H1 (cell line): Measurements from ENCODE around the gene TACC2. TPM values are rescaled to one million over a fixed set of nuclear protein-coding genes. Genes with fewer than 3 reads are reported as not detected.

Source experiments
- CTCF ChIA-PET: fragments of 300-600 bp; sonication (Branson Sonifier 250); formaldehyde crosslinking; loops from one replicate; lab custom pipeline; 2021; ENCODE audit not compliant: partially characterized antibody; lab: Charles Lee
- POLR2A ChIA-PET: fragments of 300-600 bp; sonication (Branson Sonifier 250); formaldehyde crosslinking; loops from one replicate; lab custom pipeline; 2021; ENCODE audit warnings: inconsistent platforms; ENCODE audit not compliant: partially characterized antibody; lab: Charles Lee
- DNase-seq, 2 experiments: peaks; one replicate each; pipeline versions ENCODE4 v3.0.0 to v3.0.0-alpha.2; 2010 to 2022; ENCODE audit warnings: low spot score in 2 of 2, low read depth in 1 of 2, mixed read lengths in 1 of 2
- FAIRE-seq: peaks from 2 replicates; lab custom pipeline; 2011; peaks lifted over from hg19 to GRCh38; lab: Jason Lieb, UNC
- H2AFZ ChIP-seq: 2 replicates; pipeline ENCODE4 v1.8.1; 2012; ENCODE audit warnings: low read length, inconsistent platforms
- H2AK5ac ChIP-seq: 2 replicates; pipeline ENCODE4 v1.6.1; 2013; ENCODE audit warnings: low read depth, low read length
- H2BK120ac ChIP-seq: replicated peaks from 2 replicates; pipeline ENCODE3; 2013; ENCODE audit warnings: low read depth, low read length, inconsistent platforms
- H2BK12ac ChIP-seq: 2 replicates; pipeline ENCODE4 v1.6.1; 2013; ENCODE audit warnings: low read depth, low read length
- H2BK15ac ChIP-seq: 2 replicates; pipeline ENCODE4 v1.6.1; 2013; ENCODE audit warnings: low read length
- H2BK20ac ChIP-seq: 2 replicates; pipeline ENCODE4 v1.6.1; 2013; ENCODE audit warnings: low read length
- H2BK5ac ChIP-seq: 2 replicates; pipeline ENCODE4 v1.6.1; 2013; ENCODE audit warnings: low read depth, low read length
- H3K14ac ChIP-seq: 2 replicates; pipeline ENCODE4 v1.6.1; 2013; ENCODE audit warnings: inconsistent platforms; ENCODE audit not compliant: insufficient read length
- H3K18ac ChIP-seq: 2 replicates; pipeline ENCODE4 v1.6.1; 2013; ENCODE audit warnings: low read length; ENCODE audit errors: extremely low read depth
- H3K23ac ChIP-seq: 2 replicates; pipeline ENCODE4 v1.6.1; 2013; ENCODE audit warnings: inconsistent platforms; ENCODE audit not compliant: insufficient read length
- H3K23me2 ChIP-seq: 2 replicates; pipeline ENCODE4 v1.6.1; 2013; ENCODE audit warnings: low read depth, low read length
- H3K27ac ChIP-seq: 2 replicates; pipeline ENCODE4 v1.6.1; 2011; ENCODE audit warnings: low read depth, low read length, inconsistent platforms
- H3K27me3 ChIP-seq, 4 experiments: replicated peaks in 1 of 4; 1 replicate in 1 of 4; 2 replicates in 3 of 4; pipeline versions ENCODE4 v1.6.1 to v1.8.1; 2011 to 2013; ENCODE audit warnings: low read length in 3 of 4, mild to moderate bottlenecking in 3 of 4, inconsistent platforms in 2 of 4, mixed read lengths in 2 of 4, moderate library complexity in 1 of 4; ENCODE audit not compliant: control insufficient read depth in 3 of 4, insufficient read depth in 3 of 4; ENCODE audit errors: extremely low read depth in 1 of 4
- H3K36me3 ChIP-seq, 4 experiments: 2 replicates each; pipeline versions ENCODE4 v1.6.1 to v1.8.1; 2011 to 2013; ENCODE audit warnings: mild to moderate bottlenecking in 4 of 4, low read length in 3 of 4, moderate library complexity in 2 of 4, control low read depth in 1 of 4, inconsistent platforms in 1 of 4; ENCODE audit not compliant: insufficient read depth in 4 of 4, control insufficient read depth in 2 of 4
- H3K4ac ChIP-seq: replicated peaks from 2 replicates; pipeline ENCODE3; 2013; ENCODE audit warnings: low read length, low read depth, mixed read lengths, inconsistent platforms; ENCODE audit not compliant: insufficient read length
- H3K4me1 ChIP-seq, 4 experiments: replicated peaks in 1 of 4; 1 replicate in 1 of 4; 2 replicates in 3 of 4; pipeline versions ENCODE4 v1.6.1 to v1.8.1; 2011 to 2013; ENCODE audit warnings: low read length in 3 of 4, inconsistent platforms in 2 of 4, mixed read lengths in 1 of 4; ENCODE audit not compliant: insufficient read depth in 4 of 4, control insufficient read depth in 3 of 4
- H3K4me2 ChIP-seq, 2 experiments: 2 replicates each; pipeline versions ENCODE4 v1.6.1 to v1.8.1; 2011 to 2013; ENCODE audit warnings: low read depth in 2 of 2, low read length in 2 of 2, control low read depth in 1 of 2, inconsistent platforms in 1 of 2, mild to moderate bottlenecking in 1 of 2; ENCODE audit not compliant: insufficient read depth in 1 of 2
- H3K4me3 ChIP-seq, 4 experiments: fragments of 200-600, 300-600 bp in 1 of 4; sonication (generic), shearing (Covaris generic), sonication (Bioruptor Twin) in 1 of 4; 2 replicates each; pipeline versions ENCODE4 v1.5.1 to v1.8.1; 2011 to 2016; ENCODE audit warnings: low read length in 4 of 4, low read depth in 3 of 4, control low read depth in 2 of 4, inconsistent platforms in 2 of 4, mild to moderate bottlenecking in 2 of 4, mixed read lengths in 1 of 4, moderate library complexity in 1 of 4; ENCODE audit not compliant: insufficient read depth in 2 of 4; ENCODE audit errors: extremely low read depth in 1 of 4
- H3K56ac ChIP-seq: replicated peaks from 2 replicates; pipeline ENCODE3; 2013; ENCODE audit warnings: low read depth, mild to moderate bottlenecking, mixed read lengths, low read length, inconsistent platforms; ENCODE audit not compliant: insufficient read length
- H3K79me1 ChIP-seq: 2 replicates; pipeline ENCODE4 v1.6.1; 2013; ENCODE audit warnings: low read depth, low read length, control low read depth
- H3K79me2 ChIP-seq, 2 experiments: 2 replicates each; pipeline versions ENCODE4 v1.6.1 to v1.8.1; 2012 to 2013; ENCODE audit warnings: low read length in 2 of 2, mild to moderate bottlenecking in 2 of 2, inconsistent platforms in 1 of 2; ENCODE audit not compliant: insufficient read depth in 2 of 2, control insufficient read depth in 1 of 2
- H3K9ac ChIP-seq, 4 experiments: replicated peaks in 1 of 4; 1 replicate in 1 of 4; 2 replicates in 3 of 4; pipeline versions ENCODE4 v1.6.1 to v1.8.1; 2011 to 2013; ENCODE audit warnings: low read depth in 3 of 4, low read length in 3 of 4, control low read depth in 2 of 4, mild to moderate bottlenecking in 2 of 4, moderate library complexity in 2 of 4, inconsistent platforms in 1 of 4; ENCODE audit errors: extremely low read depth in 1 of 4
- H3K9me3 ChIP-seq, 2 experiments: 2 replicates each; pipeline versions ENCODE4 v1.6.1 to v1.8.1; 2012 to 2013; ENCODE audit warnings: mild to moderate bottlenecking in 2 of 2, moderate library complexity in 2 of 2, control low read depth in 1 of 2, inconsistent platforms in 1 of 2, low read depth in 1 of 2, low read length in 1 of 2, mixed read lengths in 1 of 2; ENCODE audit not compliant: insufficient read depth in 2 of 2
- H4K20me1 ChIP-seq, 2 experiments: replicated peaks in 1 of 2; 2 replicates each; pipeline versions ENCODE3 to v1.8.1; 2011 to 2013; ENCODE audit warnings: inconsistent platforms in 2 of 2, low read length in 2 of 2, mild to moderate bottlenecking in 1 of 2; ENCODE audit not compliant: insufficient read depth in 2 of 2, control insufficient read depth in 1 of 2
- H4K5ac ChIP-seq: 2 replicates; pipeline ENCODE4 v1.6.1; 2013; ENCODE audit warnings: low read length, low read depth, mixed read lengths, inconsistent platforms; ENCODE audit not compliant: insufficient read length
- H4K8ac ChIP-seq: 2 replicates; pipeline ENCODE4 v1.8.0; 2013; ENCODE audit warnings: mild to moderate bottlenecking, moderate library complexity, low read length, inconsistent platforms; ENCODE audit not compliant: insufficient read depth; ENCODE audit errors: extremely low read depth
- H4K91ac ChIP-seq: replicated peaks from 2 replicates; pipeline ENCODE3; 2013; ENCODE audit warnings: low read length, mixed read lengths, inconsistent platforms; ENCODE audit not compliant: insufficient read length
- CEBPB ChIP-seq: IDR thresholded peaks from 2 replicates; pipeline ENCODE4 v1.6.1; 2012; ENCODE audit warnings: low read depth, low read length
- FOSL1 ChIP-seq: IDR thresholded peaks from 2 replicates; pipeline ENCODE4 v1.6.1; 2011; ENCODE audit warnings: mild to moderate bottlenecking, low read depth, low read length, moderate library complexity; ENCODE audit not compliant: insufficient read depth
- KDM4A ChIP-seq: IDR thresholded peaks from one replicate; pipeline ENCODE4 v1.7.1; 2012; ENCODE audit warnings: low read depth, mild to moderate bottlenecking, moderate library complexity, low read length, inconsistent platforms; ENCODE audit not compliant: severe bottlenecking
- NANOG ChIP-seq: IDR thresholded peaks from 2 replicates; pipeline ENCODE4 v1.6.1; 2011; ENCODE audit warnings: low read length, low read depth, mild to moderate bottlenecking, inconsistent platforms; ENCODE audit not compliant: insufficient read depth, poor library complexity, severe bottlenecking
- POLR2A ChIP-seq, 2 experiments: IDR thresholded peaks; 1 replicate in 1 of 2; 2 replicates in 1 of 2; pipeline ENCODE4 v1.6.1; 2011; ENCODE audit warnings: low read depth in 2 of 2, low read length in 2 of 2, mild to moderate bottlenecking in 2 of 2; ENCODE audit errors: control extremely low read depth in 1 of 2
- POU5F1 ChIP-seq: IDR thresholded peaks from 2 replicates; pipeline ENCODE4 v1.6.1; 2011; ENCODE audit warnings: low read depth, mild to moderate bottlenecking, low read length, moderate library complexity
- RAD21 ChIP-seq, 2 experiments: IDR thresholded peaks in 1 of 2; conservative IDR thresholded peaks in 1 of 2; 2 replicates each; pipeline ENCODE4 v1.6.1; 2011; ENCODE audit warnings: low read depth in 2 of 2, low read length in 2 of 2, improper control_type of control experiment in 1 of 2, inconsistent platforms in 1 of 2, mild to moderate bottlenecking in 1 of 2, moderate library complexity in 1 of 2
- WGBS, 2 experiments: shearing (Covaris generic) in 1 of 2; methylation state at CpG; one replicate each; pipeline versions ENCODE4 v1.1.6 to v1.1.7; 2013 to 2015; ENCODE audit warnings: low lambda C conversion rate in 2 of 2, mixed read lengths in 2 of 2, inconsistent platforms in 1 of 2, low coverage in 1 of 2, missing lambda C conversion rate in 1 of 2; ENCODE audit not compliant: insufficient replicate concordance in 2 of 2, insufficient coverage in 1 of 2, insufficient read length in 1 of 2; ENCODE audit errors: extremely low coverage in 1 of 2, missing lambda C conversion rate in 1 of 2; 5-methylcytosine and 5-hydroxymethylcytosine counted together
- polyA plus RNA-seq, 7 experiments: library from polyadenylated mRNA; depleted of rRNA in 3 of 7; stranded (reverse) in 5 of 7; unstranded in 2 of 7; fragments of >200 nt in 5 of 7; fragments of 200-250 nt in 2 of 7; gene quantifications; 1 replicate in 5 of 7; 2 replicates in 1 of 7; 4 replicates in 1 of 7; pipeline versions ENCODE4 v1.2.1 to v1.2.3, GENCODE V29; 2011 to 2013; ENCODE audit warnings: missing spikeins in 2 of 7, mixed read lengths in 2 of 7
- total RNA-seq: library from RNA; stranded (reverse); fragmentation: NEBNext Ultra II Directional; extraction: Animal tissue kit (Norgen Biotek cat#: 25700); gene quantifications from 2 replicates; pipeline ENCODE4 v1.2.1, GENCODE V29; 2021
- TF ChIP-seq, protein P1 (sequence below): IDR thresholded peaks from 2 replicates; pipeline ENCODE4 v1.6.1; 2012; ENCODE audit warnings: inconsistent platforms
- TF ChIP-seq, protein P2 (sequence below), 3 experiments: IDR thresholded peaks; 1 replicate in 2 of 3; 2 replicates in 1 of 3; pipeline versions ENCODE4 v1.5.1 to v1.6.1; 2011; ENCODE audit warnings: low read length in 3 of 3, mild to moderate bottlenecking in 3 of 3, inconsistent platforms in 2 of 3, low read depth in 1 of 3, moderate library complexity in 1 of 3; ENCODE audit not compliant: insufficient read depth in 1 of 3; ENCODE audit errors: control extremely low read depth in 1 of 3
- TF ChIP-seq, protein P3 (sequence below): IDR thresholded peaks from 2 replicates; pipeline ENCODE4 v1.6.1; 2012; ENCODE audit warnings: inconsistent platforms

TACC2 gene
- total and polyA plus RNA-seq, 2 of the 8 experiments (the other 6 are each of a cell fraction or from before 2014, with no cell fraction given): 21.2 to 46.6 TPM

- no peak overlapping the region for H2BK5ac ChIP-seq
- H3K56ac ChIP-seq: no peak overlapping the region
- H4K91ac ChIP-seq: no peak overlapping the region
- H4K20me1 ChIP-seq: no peaks in the 10 kb centered on the region
- TF ChIP-seq, protein P1, sequence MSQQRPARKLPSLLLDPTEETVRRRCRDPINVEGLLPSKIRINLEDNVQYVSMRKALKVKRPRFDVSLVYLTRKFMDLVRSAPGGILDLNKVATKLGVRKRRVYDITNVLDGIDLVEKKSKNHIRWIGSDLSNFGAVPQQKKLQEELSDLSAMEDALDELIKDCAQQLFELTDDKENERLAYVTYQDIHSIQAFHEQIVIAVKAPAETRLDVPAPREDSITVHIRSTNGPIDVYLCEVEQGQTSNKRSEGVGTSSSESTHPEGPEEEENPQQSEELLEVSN: no peak
- TF ChIP-seq FOSL1: no peak
- TF ChIP-seq NANOG: no peak
- TF ChIP-seq POLR2A (IDR thresholded peaks at IDR 0.05; ENCODE audit: control extremely low read depth in 1 of 2, low read depth in 2 of 2, low read length in 2 of 2): no peak
- no peak for TF ChIP-seq CEBPB
- peak; percentile 93 to 97 for TF ChIP-seq RAD21 (IDR thresholded peaks at IDR 0.05 in 1 of 2, conservative IDR thresholded peaks at IDR 0.05 in 1 of 2; ENCODE audit: low read depth in 2 of 2, low read length in 2 of 2)
- no peak for TF ChIP-seq KDM4A
- TF ChIP-seq POU5F1: no peak
- TF ChIP-seq, protein P2, sequence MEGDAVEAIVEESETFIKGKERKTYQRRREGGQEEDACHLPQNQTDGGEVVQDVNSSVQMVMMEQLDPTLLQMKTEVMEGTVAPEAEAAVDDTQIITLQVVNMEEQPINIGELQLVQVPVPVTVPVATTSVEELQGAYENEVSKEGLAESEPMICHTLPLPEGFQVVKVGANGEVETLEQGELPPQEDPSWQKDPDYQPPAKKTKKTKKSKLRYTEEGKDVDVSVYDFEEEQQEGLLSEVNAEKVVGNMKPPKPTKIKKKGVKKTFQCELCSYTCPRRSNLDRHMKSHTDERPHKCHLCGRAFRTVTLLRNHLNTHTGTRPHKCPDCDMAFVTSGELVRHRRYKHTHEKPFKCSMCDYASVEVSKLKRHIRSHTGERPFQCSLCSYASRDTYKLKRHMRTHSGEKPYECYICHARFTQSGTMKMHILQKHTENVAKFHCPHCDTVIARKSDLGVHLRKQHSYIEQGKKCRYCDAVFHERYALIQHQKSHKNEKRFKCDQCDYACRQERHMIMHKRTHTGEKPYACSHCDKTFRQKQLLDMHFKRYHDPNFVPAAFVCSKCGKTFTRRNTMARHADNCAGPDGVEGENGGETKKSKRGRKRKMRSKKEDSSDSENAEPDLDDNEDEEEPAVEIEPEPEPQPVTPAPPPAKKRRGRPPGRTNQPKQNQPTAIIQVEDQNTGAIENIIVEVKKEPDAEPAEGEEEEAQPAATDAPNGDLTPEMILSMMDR (IDR thresholded peaks at IDR 0.05; ENCODE audit: control extremely low read depth in 1 of 3, insufficient read depth in 1 of 3, low read depth in 1 of 3, low read length in 3 of 3): peak; percentile 87 to 93 (median 89)
- TF ChIP-seq, protein P3, sequence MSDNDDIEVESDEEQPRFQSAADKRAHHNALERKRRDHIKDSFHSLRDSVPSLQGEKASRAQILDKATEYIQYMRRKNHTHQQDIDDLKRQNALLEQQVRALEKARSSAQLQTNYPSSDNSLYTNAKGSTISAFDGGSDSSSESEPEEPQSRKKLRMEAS: no peak
- TF ChIP-seq, all 59 proteins: peak for 2
- no peak overlapping the region for H3K9ac ChIP-seq
- no peak overlapping the region for H2BK15ac ChIP-seq
- H2BK12ac ChIP-seq: no peak overlapping the region
- no peak overlapping the region for H2BK120ac ChIP-seq
- no peak overlapping the region for H3K14ac ChIP-seq
- 77% methylated on average over 9 of the region's 9 CpGs; no CpG with 5 or more reads in 1 of the 2 experiments for WGBS, 2 experiments
- H3K18ac ChIP-seq: no peak overlapping the region
- H3K79me2 ChIP-seq: no peaks in the 10 kb centered on the region
- CTCF ChIA-PET: interaction anchor here (0.6 to 10.8 kb wide), 35 partner anchors 9 to 762 kb away, joined by 3 to 74 read pairs (median 5); partner anchors contain the start of gene BTBD16
- peaks cover 0 to 6% (median 2%) of the 10 kb centered on the region in 4 experiments; a peak in 2 of 7 replicates for H3K4me1 ChIP-seq
- no peak overlapping the region for H3K27ac ChIP-seq
- H4K5ac ChIP-seq: no peak overlapping the region
- H4K8ac ChIP-seq: no peak overlapping the region; the same call in 1 of the 2 replicates
- H3K27me3 ChIP-seq: no peaks in the 10 kb centered on the region
- no peaks in the 10 kb centered on the region for H3K23me2 ChIP-seq
- FAIRE-seq: peak; percentile 93
- H3K23ac ChIP-seq: no peak overlapping the region
- no peaks in the 10 kb centered on the region for H3K36me3 ChIP-seq
- peak overlapping the region; percentile 48; the same call in 1 of the 2 replicates for H2AFZ ChIP-seq
- no peak overlapping the region; a peak in 1 of 4 replicates for H3K4me2 ChIP-seq
- peak in 1 of 2 experiments; percentile 86 for DNase-seq
- no peak overlapping the region for H2AK5ac ChIP-seq
- H3K79me1 ChIP-seq: no peaks in the 10 kb centered on the region
- H2BK20ac ChIP-seq: no peak overlapping the region; the same call in 1 of the 2 replicates
- POLR2A ChIA-PET: no interaction called here
- no peak overlapping the region for H3K4ac ChIP-seq
- H3K9me3 ChIP-seq: no peaks in the 10 kb centered on the region
- H3K4me3 ChIP-seq: no peak overlapping the region
Observed at GRCh38 chr10:122279725-122280141, 290.8 kb downstream of the TACC2 start.
